ENCODE data around the gene PTPRT. TPM values are rescaled to one million over a fixed set of nuclear protein-coding genes. Genes with fewer than 3 reads are reported as not detected.

The PTPRT gene
- 0.72 TPM in 1 of 2 replicates, not detected in the other for total RNA-seq (ENCODE audit: low replicate concordance)

GRCh38 chr20:43189554-43190331 lies at the start of gene PTPRT:
Gene PTPRT (minus strand): TSS chr20:43189906. CDS start chr20:43189733, 173 bp downstream.
- DNase-seq (ENCODE audit: low read depth) = no peak
- H3K4me3 ChIP-seq (ENCODE audit: low read depth, low read length) = no peak within 1 kb of the TSS
- no peak for TF ChIP-seq CTCF (IDR thresholded peaks at IDR 0.05; ENCODE audit: insufficient read depth, low read length)

- H3K4me3 ChIP-seq (ENCODE audit: low read depth, low read length) = no peak overlapping the region
- no peak for DNase-seq (ENCODE audit: low read depth)
- no peak for TF ChIP-seq CTCF (IDR thresholded peaks at IDR 0.05; ENCODE audit: insufficient read depth, low read length)
Observed at GRCh38 chr20:43238833-43239232, 49.1 kb upstream of the PTPRT start.

GRCh38 chr20:43238266-43238665 lies 48.6 kb upstream of the PTPRT start:
- no peak for DNase-seq (ENCODE audit: low read depth)
- TF ChIP-seq CTCF (IDR thresholded peaks at IDR 0.05; ENCODE audit: insufficient read depth, low read length) = no peak
- H3K4me3 ChIP-seq (ENCODE audit: low read depth, low read length) = no peak overlapping the region

- no peak for TF ChIP-seq CTCF (IDR thresholded peaks at IDR 0.05; ENCODE audit: insufficient read depth, low read length)
- no peak for DNase-seq (ENCODE audit: low read depth)
- H3K4me3 ChIP-seq (ENCODE audit: low read depth, low read length) = no peak overlapping the region
Observed at GRCh38 chr20:43237651-43238168, 48.0 kb upstream of the PTPRT start.

- DNase-seq (ENCODE audit: low read depth) = no peak
- TF ChIP-seq CTCF (IDR thresholded peaks at IDR 0.05; ENCODE audit: insufficient read depth, low read length) = no peak
- H3K4me3 ChIP-seq (ENCODE audit: low read depth, low read length) = no peak overlapping the region
Observed at GRCh38 chr20:43235998-43236397, 46.3 kb upstream of the PTPRT start.

GRCh38 chr20:43231829-43232228 lies 42.1 kb upstream of the PTPRT start:
- DNase-seq (ENCODE audit: low read depth) = no peak
- no peak overlapping the region for H3K4me3 ChIP-seq (ENCODE audit: low read depth, low read length)
- TF ChIP-seq CTCF (IDR thresholded peaks at IDR 0.05; ENCODE audit: insufficient read depth, low read length) = no peak
